ENCODE data around the gene ATF7IP2.

- TF ChIP-seq, protein P1, sequence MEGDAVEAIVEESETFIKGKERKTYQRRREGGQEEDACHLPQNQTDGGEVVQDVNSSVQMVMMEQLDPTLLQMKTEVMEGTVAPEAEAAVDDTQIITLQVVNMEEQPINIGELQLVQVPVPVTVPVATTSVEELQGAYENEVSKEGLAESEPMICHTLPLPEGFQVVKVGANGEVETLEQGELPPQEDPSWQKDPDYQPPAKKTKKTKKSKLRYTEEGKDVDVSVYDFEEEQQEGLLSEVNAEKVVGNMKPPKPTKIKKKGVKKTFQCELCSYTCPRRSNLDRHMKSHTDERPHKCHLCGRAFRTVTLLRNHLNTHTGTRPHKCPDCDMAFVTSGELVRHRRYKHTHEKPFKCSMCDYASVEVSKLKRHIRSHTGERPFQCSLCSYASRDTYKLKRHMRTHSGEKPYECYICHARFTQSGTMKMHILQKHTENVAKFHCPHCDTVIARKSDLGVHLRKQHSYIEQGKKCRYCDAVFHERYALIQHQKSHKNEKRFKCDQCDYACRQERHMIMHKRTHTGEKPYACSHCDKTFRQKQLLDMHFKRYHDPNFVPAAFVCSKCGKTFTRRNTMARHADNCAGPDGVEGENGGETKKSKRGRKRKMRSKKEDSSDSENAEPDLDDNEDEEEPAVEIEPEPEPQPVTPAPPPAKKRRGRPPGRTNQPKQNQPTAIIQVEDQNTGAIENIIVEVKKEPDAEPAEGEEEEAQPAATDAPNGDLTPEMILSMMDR (IDR thresholded peaks at IDR 0.05; ENCODE audit: insufficient read depth, low read depth, low read length): no peak
- no peak for TF ChIP-seq EZH2 (IDR thresholded peaks at IDR 0.05; ENCODE audit: insufficient read depth, low read length)
These were observed 3.1 kb downstream of the ATF7IP2 start for GRCh38 chr16:10388988-10389387.
